H1 (cell line): ENCODE data around the gene SQOR. TPM values are rescaled to one million over a fixed set of nuclear protein-coding genes. Genes with fewer than 3 reads are reported as not detected.

Experiments
- ATF2 ChIP-seq: IDR thresholded peaks from 2 replicates; pipeline ENCODE4 v1.6.1; 2012; ENCODE audit warnings: low read length, inconsistent platforms
- CHD1 ChIP-seq: IDR thresholded peaks from 2 replicates; pipeline ENCODE4 v1.6.1; 2012; ENCODE audit warnings: low read depth, low read length, improper control_type of control experiment
- CHD7 ChIP-seq: fragments of 300-600 bp; sonication (generic); IDR thresholded peaks from 2 replicates; pipeline ENCODE4 v1.7.1; 2012; ENCODE audit warnings: low read length, moderate library complexity, mild to moderate bottlenecking, inconsistent platforms; ENCODE audit not compliant: insufficient replicate concordance
- CREB1 ChIP-seq: IDR thresholded peaks from 2 replicates; pipeline ENCODE4 v1.6.1; 2012; ENCODE audit warnings: inconsistent platforms
- EZH2 ChIP-seq: fragments of 200-600 bp; sonication (generic); IDR thresholded peaks from 2 replicates; pipeline ENCODE4 v1.7.1; 2012; ENCODE audit warnings: low read depth, mild to moderate bottlenecking, moderate library complexity, low read length, inconsistent platforms; ENCODE audit not compliant: severe bottlenecking
- FOSL1 ChIP-seq: IDR thresholded peaks from 2 replicates; pipeline ENCODE4 v1.6.1; 2011; ENCODE audit warnings: mild to moderate bottlenecking, low read depth, low read length, moderate library complexity; ENCODE audit not compliant: insufficient read depth
- KDM1A ChIP-seq: fragments of 200-600, 300-600 bp; sonication (generic); IDR thresholded peaks from 2 replicates; pipeline ENCODE4 v1.7.1; 2016; ENCODE audit warnings: mild to moderate bottlenecking, low read length, borderline replicate concordance
- NRF1 ChIP-seq: IDR thresholded peaks from 2 replicates; pipeline ENCODE4 v1.6.1; 2011; ENCODE audit warnings: mild to moderate bottlenecking, low read depth, low read length, improper control_type of control experiment
- POLR2AphosphoS5 ChIP-seq: IDR thresholded peaks from 2 replicates; pipeline ENCODE4 v1.6.1; 2011; ENCODE audit warnings: low read depth, low read length
- RFX5 ChIP-seq: IDR thresholded peaks from 2 replicates; pipeline ENCODE4 v1.6.1; 2011; ENCODE audit warnings: low read depth, low read length, improper control_type of control experiment, borderline replicate concordance
- SIRT6 ChIP-seq: IDR thresholded peaks from one replicate; pipeline ENCODE4 v1.7.1; 2012; ENCODE audit warnings: low read length, inconsistent platforms
- polyA plus RNA-seq, 7 experiments: library from polyadenylated mRNA; depleted of rRNA in 3 of 7; stranded (reverse) in 5 of 7; unstranded in 2 of 7; fragments of >200 nt in 5 of 7; fragments of 200-250 nt in 2 of 7; gene quantifications; 1 replicate in 5 of 7; 2 replicates in 1 of 7; 4 replicates in 1 of 7; pipeline versions ENCODE4 v1.2.1 to v1.2.3, GENCODE V29; 2011 to 2013; ENCODE audit warnings: missing spikeins in 2 of 7, mixed read lengths in 2 of 7
- total RNA-seq: library from RNA; stranded (reverse); fragmentation: NEBNext Ultra II Directional; extraction: Animal tissue kit (Norgen Biotek cat#: 25700); gene quantifications from 2 replicates; pipeline ENCODE4 v1.2.1, GENCODE V29; 2021

SQOR gene
- total and polyA plus RNA-seq, 2 of the 8 experiments (the other 6 are each of a cell fraction or from before 2014, with no cell fraction given) = 0.20 to 0.22 TPM

GRCh38 chr15:45731343-45731742 is 96.5 kb downstream of the SQOR start (continued):
- TF ChIP-seq CHD7 = no peak
- no peak for TF ChIP-seq POLR2AphosphoS5
- no peak for TF ChIP-seq EZH2
- no peak for TF ChIP-seq CHD1
- TF ChIP-seq NRF1 = no peak
- TF ChIP-seq ATF2 = no peak
- no peak for TF ChIP-seq CREB1
- no peak for TF ChIP-seq SIRT6
- no peak for TF ChIP-seq FOSL1
- no peak for TF ChIP-seq RFX5
- no peak for TF ChIP-seq KDM1A
